ENCODE data around the gene NAALADL2.

GRCh38 chr3:175672119-175672689 is 813.1 kb downstream of the NAALADL2 start:
- no peak for TF ChIP-seq CTCF (IDR thresholded peaks at IDR 0.05)
- TF ChIP-seq POLR2A (IDR thresholded peaks at IDR 0.05) = no peak
- TF ChIP-seq EP300 (IDR thresholded peaks at IDR 0.05) = no peak
